Glutamatergic neuron (in vitro differentiated cells): Measurements from ENCODE around the gene TACC3. TPM values are rescaled to one million over a fixed set of nuclear protein-coding genes. Genes with fewer than 3 reads are reported as not detected.

Experiments
- DNase-seq: peaks from one replicate; pipeline ENCODE4 v3.0.0; 2022
- H3K27ac Mint-ChIP-seq: one replicate; pipeline ENCODE4 v1.8.0; 2020; ENCODE audit warnings: mild to moderate bottlenecking, mixed read lengths, inconsistent platforms; ENCODE audit not compliant: unreplicated experiment
- H3K27me3 Mint-ChIP-seq: one replicate; pipeline ENCODE4 v1.8.0; 2020; ENCODE audit warnings: mild to moderate bottlenecking, moderate library complexity, mixed read lengths, inconsistent platforms; ENCODE audit not compliant: unreplicated experiment
- H3K36me3 Mint-ChIP-seq: one replicate; pipeline ENCODE4 v1.8.0; 2020; ENCODE audit warnings: mild to moderate bottlenecking, mixed read lengths, inconsistent platforms; ENCODE audit not compliant: unreplicated experiment
- H3K4me1 Mint-ChIP-seq: one replicate; pipeline ENCODE4 v1.8.0; 2020; ENCODE audit warnings: mild to moderate bottlenecking, low read depth, mixed read lengths, inconsistent platforms; ENCODE audit not compliant: unreplicated experiment
- H3K4me3 Mint-ChIP-seq: one replicate; pipeline ENCODE4 v1.8.0; 2020; ENCODE audit warnings: mild to moderate bottlenecking, mixed read lengths, inconsistent platforms; ENCODE audit not compliant: unreplicated experiment
- H3K9me3 Mint-ChIP-seq: one replicate; pipeline ENCODE4 v1.8.0; 2020; ENCODE audit warnings: mild to moderate bottlenecking, moderate library complexity, mixed read lengths, inconsistent platforms; ENCODE audit not compliant: unreplicated experiment
- total RNA-seq: library from RNA; stranded (reverse); fragmentation: NEBNext Ultra II Directional; extraction: Animal tissue kit (Norgen Biotek cat#: 25700); gene quantifications from one replicate; pipeline ENCODE4 v1.2.1, GENCODE V29; 2021; ENCODE audit not compliant: unreplicated experiment
- TF ChIP-seq, protein P1 (sequence below): fragments of 200-600 bp; sonication (generic); IDR thresholded peaks from one replicate; pipeline ENCODE4 v1.5.0; 2021; ENCODE audit not compliant: partially characterized antibody, unreplicated experiment

The TACC3 gene
- total RNA-seq, 1 donor from 2014 or later = 23.0 TPM

- H3K27ac Mint-ChIP-seq = peak within 1 kb of the TSS; percentile 20
- H3K4me3 Mint-ChIP-seq = peak within 1 kb of the TSS; percentile 86
- H3K36me3 Mint-ChIP-seq = no peaks in the 10 kb centered on the region
- peaks cover 4% of the 10 kb centered on the region for H3K9me3 Mint-ChIP-seq
- peaks cover 5% of the 10 kb centered on the region for H3K27me3 Mint-ChIP-seq
- TF ChIP-seq, protein P1, sequence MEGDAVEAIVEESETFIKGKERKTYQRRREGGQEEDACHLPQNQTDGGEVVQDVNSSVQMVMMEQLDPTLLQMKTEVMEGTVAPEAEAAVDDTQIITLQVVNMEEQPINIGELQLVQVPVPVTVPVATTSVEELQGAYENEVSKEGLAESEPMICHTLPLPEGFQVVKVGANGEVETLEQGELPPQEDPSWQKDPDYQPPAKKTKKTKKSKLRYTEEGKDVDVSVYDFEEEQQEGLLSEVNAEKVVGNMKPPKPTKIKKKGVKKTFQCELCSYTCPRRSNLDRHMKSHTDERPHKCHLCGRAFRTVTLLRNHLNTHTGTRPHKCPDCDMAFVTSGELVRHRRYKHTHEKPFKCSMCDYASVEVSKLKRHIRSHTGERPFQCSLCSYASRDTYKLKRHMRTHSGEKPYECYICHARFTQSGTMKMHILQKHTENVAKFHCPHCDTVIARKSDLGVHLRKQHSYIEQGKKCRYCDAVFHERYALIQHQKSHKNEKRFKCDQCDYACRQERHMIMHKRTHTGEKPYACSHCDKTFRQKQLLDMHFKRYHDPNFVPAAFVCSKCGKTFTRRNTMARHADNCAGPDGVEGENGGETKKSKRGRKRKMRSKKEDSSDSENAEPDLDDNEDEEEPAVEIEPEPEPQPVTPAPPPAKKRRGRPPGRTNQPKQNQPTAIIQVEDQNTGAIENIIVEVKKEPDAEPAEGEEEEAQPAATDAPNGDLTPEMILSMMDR = no peak
- peak; percentile 91 for DNase-seq
- peaks cover 3% of the 10 kb centered on the region for H3K4me1 Mint-ChIP-seq
Observed at GRCh38 chr4:1683736-1684505, 37.4 kb upstream of the TACC3 start, which contains the start of gene FAM53A. TSS of gene FAM53A (minus strand) at chr4:1684313. CDS start at chr4:1668741, 15,572 bp downstream.

DNA sequence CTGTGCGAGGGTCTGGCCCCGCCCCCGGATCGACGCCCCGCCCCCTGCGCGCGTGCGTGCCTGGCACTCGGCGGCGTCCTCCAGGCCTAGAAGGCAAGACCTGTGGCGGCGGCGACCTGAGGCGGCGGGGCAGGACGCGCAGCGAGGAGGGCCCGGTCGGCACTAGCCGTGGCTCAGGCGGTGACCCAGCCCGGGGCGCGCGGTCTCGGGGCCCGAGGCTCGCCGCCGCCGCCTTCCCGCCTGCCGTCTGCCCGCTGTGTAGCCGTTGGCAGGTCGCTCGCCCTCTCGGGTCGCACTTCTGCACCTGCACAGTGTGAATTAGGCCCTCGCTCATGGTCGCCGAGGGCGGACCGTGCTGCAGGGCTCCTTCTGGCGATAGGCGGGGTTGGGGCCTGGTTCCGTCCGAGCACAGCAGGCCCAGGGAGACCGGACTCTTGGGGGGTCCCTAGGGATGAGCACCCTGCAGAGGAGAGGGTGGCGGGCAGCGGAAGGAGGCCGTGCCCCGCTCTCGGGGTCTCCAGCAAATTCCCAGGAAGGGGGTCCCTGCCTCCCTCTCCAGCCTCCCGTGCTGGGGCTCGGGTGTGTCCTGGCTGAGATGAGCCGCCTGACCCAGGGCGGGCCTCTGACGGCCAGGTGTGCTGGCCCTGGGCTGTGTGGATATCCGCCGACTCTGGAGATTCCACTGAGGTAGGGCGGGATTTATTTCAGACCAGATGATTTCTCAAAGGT, 36.7 kb upstream of the TACC3 start:
- peaks cover 3% of the 10 kb centered on the region for H3K4me1 Mint-ChIP-seq
- H3K27me3 Mint-ChIP-seq = peaks cover 6% of the 10 kb centered on the region
- TF ChIP-seq, protein P1 = no peak
- no peaks in the 10 kb centered on the region for H3K36me3 Mint-ChIP-seq
- DNase-seq = no peak
- H3K27ac Mint-ChIP-seq = no peak overlapping the region
- peaks cover 4% of the 10 kb centered on the region for H3K9me3 Mint-ChIP-seq
- no peak overlapping the region for H3K4me3 Mint-ChIP-seq

GRCh38 chr4:1685235-1686150, 35.8 kb upstream of the TACC3 start:
- Mint-ChIP-seq H3K27me3 (peaks cover 7% of the 10 kb centered on the region), H3K9me3 (peaks cover 5% of the 10 kb centered on the region)
- TF ChIP-seq, protein P1 = no peak

DNA sequence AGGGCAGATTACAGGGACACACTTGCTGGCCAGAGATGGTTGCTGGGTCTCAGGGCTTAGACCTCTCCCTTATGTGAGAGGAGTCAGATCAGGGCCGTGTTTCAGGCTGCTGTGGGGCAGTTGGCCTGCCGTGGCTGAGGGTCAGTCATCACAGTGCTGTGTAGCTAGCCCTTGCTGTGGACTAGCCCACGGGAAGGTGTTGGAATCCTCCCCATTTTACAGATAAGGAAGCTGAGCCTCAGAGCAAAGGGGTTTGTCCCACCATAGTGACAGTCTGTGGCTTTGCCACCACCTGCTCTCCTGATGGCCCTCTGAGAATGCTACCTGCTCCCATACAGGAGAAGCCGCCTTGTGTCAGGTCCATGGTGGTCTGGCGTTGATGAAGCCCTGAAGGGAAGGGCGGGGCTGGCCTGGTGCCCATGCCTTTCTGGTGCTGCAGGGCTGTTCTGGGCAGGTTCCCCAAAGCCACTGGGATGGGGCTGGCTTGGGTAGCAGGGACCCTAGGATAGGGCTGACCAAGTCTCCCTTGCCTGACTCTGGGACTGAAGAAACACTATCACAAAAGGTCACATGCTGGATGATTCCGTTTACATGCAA, 34.8 kb upstream of the TACC3 start:
- no peak for DNase-seq
- peaks cover 5% of the 10 kb centered on the region for H3K9me3 Mint-ChIP-seq
- no peak overlapping the region for H3K27ac Mint-ChIP-seq
- H3K27me3 Mint-ChIP-seq = peaks cover 7% of the 10 kb centered on the region
- H3K4me1 Mint-ChIP-seq = peaks cover 6% of the 10 kb centered on the region
- no peak overlapping the region for H3K4me3 Mint-ChIP-seq
- no peaks in the 10 kb centered on the region for H3K36me3 Mint-ChIP-seq
- TF ChIP-seq, protein P1 = no peak

More at GRCh38 chr4:1685235-1686150, 35.8 kb upstream of the TACC3 start:
- H3K4me1 Mint-ChIP-seq = peaks cover 3% of the 10 kb centered on the region
- DNase-seq = no peak
- H3K4me3 Mint-ChIP-seq = no peak overlapping the region
- H3K36me3 Mint-ChIP-seq = no peaks in the 10 kb centered on the region
- no peak overlapping the region for H3K27ac Mint-ChIP-seq
